H1 (cell line): ENCODE results near the gene FAM83C. TPM values are rescaled to one million over a fixed set of nuclear protein-coding genes. Genes with fewer than 3 reads are reported as not detected.

Experiments used
- BACH1 ChIP-seq: IDR thresholded peaks from 2 replicates; pipeline ENCODE4 v1.6.1; 2012; ENCODE audit warnings: low read length, improper control_type of control experiment
- CEBPB ChIP-seq: IDR thresholded peaks from 2 replicates; pipeline ENCODE4 v1.6.1; 2012; ENCODE audit warnings: low read depth, low read length
- CTBP2 ChIP-seq: IDR thresholded peaks from 2 replicates; pipeline ENCODE4 v1.7.0; 2011; ENCODE audit warnings: borderline replicate concordance, mild to moderate bottlenecking, moderate library complexity, mixed read lengths, low read length; ENCODE audit not compliant: insufficient read depth, insufficient read length
- GTF2F1 ChIP-seq: IDR thresholded peaks from 2 replicates; pipeline ENCODE4 v1.6.1; 2012; ENCODE audit warnings: low read depth, low read length, improper control_type of control experiment, borderline replicate concordance
- HDAC6 ChIP-seq: IDR thresholded peaks from one replicate; pipeline ENCODE4 v1.7.1; 2012; ENCODE audit warnings: low read depth, mild to moderate bottlenecking, inconsistent platforms, low read length, moderate library complexity
- NANOG ChIP-seq: IDR thresholded peaks from 2 replicates; pipeline ENCODE4 v1.6.1; 2011; ENCODE audit warnings: low read length, low read depth, mild to moderate bottlenecking, inconsistent platforms; ENCODE audit not compliant: insufficient read depth, poor library complexity, severe bottlenecking
- NRF1 ChIP-seq: IDR thresholded peaks from 2 replicates; pipeline ENCODE4 v1.6.1; 2011; ENCODE audit warnings: mild to moderate bottlenecking, low read depth, low read length, improper control_type of control experiment
- PHF8 ChIP-seq: fragments of 200-600 bp; sonication (generic); conservative IDR thresholded peaks from 2 replicates; pipeline ENCODE4 v1.7.1; 2012; ENCODE audit warnings: low read depth, mild to moderate bottlenecking, inconsistent platforms, low read length, moderate library complexity
- POLR2A ChIP-seq, 2 experiments: IDR thresholded peaks; 1 replicate in 1 of 2; 2 replicates in 1 of 2; pipeline ENCODE4 v1.6.1; 2011; ENCODE audit warnings: low read depth in 2 of 2, low read length in 2 of 2, mild to moderate bottlenecking in 2 of 2; ENCODE audit errors: control extremely low read depth in 1 of 2
- RFX5 ChIP-seq: IDR thresholded peaks from 2 replicates; pipeline ENCODE4 v1.6.1; 2011; ENCODE audit warnings: low read depth, low read length, improper control_type of control experiment, borderline replicate concordance
- SIN3A ChIP-seq, 2 experiments: IDR thresholded peaks in 1 of 2; conservative IDR thresholded peaks in 1 of 2; 2 replicates each; pipeline ENCODE4 v1.6.1; 2011 to 2012; ENCODE audit warnings: low read length in 2 of 2, improper control_type of control experiment in 1 of 2, low read depth in 1 of 2, mild to moderate bottlenecking in 1 of 2
- SIX5 ChIP-seq: IDR thresholded peaks from 2 replicates; pipeline ENCODE4 v1.6.1; 2011; ENCODE audit warnings: mild to moderate bottlenecking, low read depth, low read length
- SRF ChIP-seq: IDR thresholded peaks from 2 replicates; pipeline ENCODE4 v1.6.1; 2011; ENCODE audit warnings: mild to moderate bottlenecking, low read depth, low read length, moderate library complexity
- SUZ12 ChIP-seq: fragments of 200-600 bp; sonication (generic); IDR thresholded peaks from 2 replicates; pipeline ENCODE4 v1.6.1; 2012; ENCODE audit warnings: mild to moderate bottlenecking, inconsistent platforms, low read length, moderate library complexity, mixed read lengths
- TAF7 ChIP-seq: optimal IDR thresholded peaks from 2 replicates; pipeline ENCODE3; 2011; ENCODE audit warnings: low read depth, mild to moderate bottlenecking, inconsistent platforms, low read length, moderate library complexity, borderline replicate concordance
- TCF12 ChIP-seq: IDR thresholded peaks from 2 replicates; pipeline ENCODE4 v1.6.1; 2011; ENCODE audit warnings: low read depth, mild to moderate bottlenecking, low read length
- TEAD4 ChIP-seq: IDR thresholded peaks from 2 replicates; pipeline ENCODE4 v1.6.1; 2012; ENCODE audit warnings: low read depth, low read length, inconsistent platforms, mixed read lengths
- ZNF274 ChIP-seq: IDR thresholded peaks from 2 replicates; pipeline ENCODE4 v1.7.0; 2012; ENCODE audit warnings: low read length, borderline replicate concordance; ENCODE audit errors: extremely low read depth
- polyA plus RNA-seq, 7 experiments: library from polyadenylated mRNA; depleted of rRNA in 3 of 7; stranded (reverse) in 5 of 7; unstranded in 2 of 7; fragments of >200 nt in 5 of 7; fragments of 200-250 nt in 2 of 7; gene quantifications; 1 replicate in 5 of 7; 2 replicates in 1 of 7; 4 replicates in 1 of 7; pipeline versions ENCODE4 v1.2.1 to v1.2.3, GENCODE V29; 2011 to 2013; ENCODE audit warnings: missing spikeins in 2 of 7, mixed read lengths in 2 of 7
- total RNA-seq: library from RNA; stranded (reverse); fragmentation: NEBNext Ultra II Directional; extraction: Animal tissue kit (Norgen Biotek cat#: 25700); gene quantifications from 2 replicates; pipeline ENCODE4 v1.2.1, GENCODE V29; 2021
- TF ChIP-seq, protein P1 (sequence below): IDR thresholded peaks from 2 replicates; pipeline ENCODE4 v1.6.1; 2012; ENCODE audit warnings: inconsistent platforms
- TF ChIP-seq, protein P2 (sequence below): IDR thresholded peaks from 2 replicates; pipeline ENCODE4 v1.6.1; 2012; ENCODE audit warnings: low read length, inconsistent platforms

FAM83C gene
- total and polyA plus RNA-seq, 2 of the 8 experiments (the other 6 are each of a cell fraction or from before 2014, with no cell fraction given) = not detected

DNA sequence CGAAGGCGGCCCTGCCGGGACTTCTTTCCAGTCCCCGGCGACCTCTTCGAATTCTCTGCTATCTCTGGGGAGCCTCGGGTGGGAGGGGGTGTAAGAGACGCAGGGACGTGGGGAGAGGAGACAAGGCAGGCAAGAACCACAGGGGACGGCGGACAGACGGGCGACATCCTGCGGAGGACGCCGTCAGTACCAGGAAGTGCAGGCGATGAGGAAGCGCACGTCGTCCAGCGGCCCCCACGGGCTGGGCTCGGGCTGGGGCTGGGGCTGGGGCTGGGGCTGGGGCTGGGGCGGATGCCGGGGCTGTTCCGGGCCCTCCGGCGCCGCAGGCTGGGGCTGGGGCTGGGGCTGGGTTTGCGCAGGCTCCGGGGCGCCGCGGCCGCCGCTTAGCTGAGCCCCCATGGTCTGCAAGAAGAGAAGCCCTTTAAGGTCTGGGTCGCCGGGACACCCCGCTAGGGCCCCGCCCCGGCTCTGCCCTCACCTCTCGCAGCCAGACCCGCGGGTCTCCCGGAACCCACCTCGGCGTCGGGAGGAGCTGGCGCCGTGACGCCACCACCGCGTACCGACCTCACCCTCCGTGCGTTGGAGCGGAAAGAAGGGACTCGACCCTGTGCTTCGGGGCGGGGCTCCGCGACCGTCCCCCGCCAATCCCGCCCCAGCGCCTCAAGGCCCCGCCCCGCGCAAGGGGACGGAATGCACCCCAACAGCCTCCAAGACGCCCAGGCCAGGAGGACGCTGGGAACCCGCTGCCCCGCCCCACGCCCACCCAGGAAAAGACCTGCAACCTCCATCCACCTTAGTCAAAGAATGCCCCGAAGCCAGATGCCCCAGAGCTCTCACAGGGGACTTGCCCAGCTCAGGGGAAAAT, 14.5 kb downstream of the FAM83C start, which contains the start of gene MMP24OS (continued):
- TF ChIP-seq NRF1 (no peak), SUZ12 (no peak), GTF2F1 (no peak), BACH1 (0 out of 2 replicates have a peak, but pooled peaks have one; percentile 17), RFX5 (no peak), HDAC6 (no peak), CTBP2 (no peak), TCF12 (no peak), PHF8 (peak; percentile 44), POLR2A (IDR thresholded peaks at IDR 0.05; ENCODE audit: control extremely low read depth in 1 of 2, low read depth in 2 of 2, low read length in 2 of 2) (peak; percentile 79 to 91), SIX5 (no peak), ZNF274 (no peak), NANOG (no peak), TAF7 (peak; percentile 59), CEBPB (no peak), SIN3A (conservative IDR thresholded peaks at IDR 0.05 in 1 of 2, IDR thresholded peaks at IDR 0.05 in 1 of 2; ENCODE audit: low read depth in 1 of 2, low read length in 2 of 2) (0 out of 4 replicates have a peak, but pooled peaks of 1 of the 2 experiments have one; percentile 21), TEAD4 (no peak), SRF (no peak)
- TF ChIP-seq, protein P1, sequence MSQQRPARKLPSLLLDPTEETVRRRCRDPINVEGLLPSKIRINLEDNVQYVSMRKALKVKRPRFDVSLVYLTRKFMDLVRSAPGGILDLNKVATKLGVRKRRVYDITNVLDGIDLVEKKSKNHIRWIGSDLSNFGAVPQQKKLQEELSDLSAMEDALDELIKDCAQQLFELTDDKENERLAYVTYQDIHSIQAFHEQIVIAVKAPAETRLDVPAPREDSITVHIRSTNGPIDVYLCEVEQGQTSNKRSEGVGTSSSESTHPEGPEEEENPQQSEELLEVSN = no peak
- TF ChIP-seq, protein P2, sequence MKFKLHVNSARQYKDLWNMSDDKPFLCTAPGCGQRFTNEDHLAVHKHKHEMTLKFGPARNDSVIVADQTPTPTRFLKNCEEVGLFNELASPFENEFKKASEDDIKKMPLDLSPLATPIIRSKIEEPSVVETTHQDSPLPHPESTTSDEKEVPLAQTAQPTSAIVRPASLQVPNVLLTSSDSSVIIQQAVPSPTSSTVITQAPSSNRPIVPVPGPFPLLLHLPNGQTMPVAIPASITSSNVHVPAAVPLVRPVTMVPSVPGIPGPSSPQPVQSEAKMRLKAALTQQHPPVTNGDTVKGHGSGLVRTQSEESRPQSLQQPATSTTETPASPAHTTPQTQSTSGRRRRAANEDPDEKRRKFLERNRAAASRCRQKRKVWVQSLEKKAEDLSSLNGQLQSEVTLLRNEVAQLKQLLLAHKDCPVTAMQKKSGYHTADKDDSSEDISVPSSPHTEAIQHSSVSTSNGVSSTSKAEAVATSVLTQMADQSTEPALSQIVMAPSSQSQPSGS = peak; percentile 45; the same call in 1 of the 2 replicates
